ENCODE data around the gene CHCHD6. TPM values are rescaled to one million over a fixed set of nuclear protein-coding genes. Genes with fewer than 3 reads are reported as not detected.
A peak's percentile ranks its signal among the peaks of the same experiment; 100 is the strongest.

Gene CHCHD6, protein sequence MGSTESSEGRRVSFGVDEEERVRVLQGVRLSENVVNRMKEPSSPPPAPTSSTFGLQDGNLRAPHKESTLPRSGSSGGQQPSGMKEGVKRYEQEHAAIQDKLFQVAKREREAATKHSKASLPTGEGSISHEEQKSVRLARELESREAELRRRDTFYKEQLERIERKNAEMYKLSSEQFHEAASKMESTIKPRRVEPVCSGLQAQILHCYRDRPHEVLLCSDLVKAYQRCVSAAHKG
- total RNA-seq (2014; rRNA removed; shearing (Covaris generic)) = 35.8 and 49.4 TPM in 2 replicates

DNA sequence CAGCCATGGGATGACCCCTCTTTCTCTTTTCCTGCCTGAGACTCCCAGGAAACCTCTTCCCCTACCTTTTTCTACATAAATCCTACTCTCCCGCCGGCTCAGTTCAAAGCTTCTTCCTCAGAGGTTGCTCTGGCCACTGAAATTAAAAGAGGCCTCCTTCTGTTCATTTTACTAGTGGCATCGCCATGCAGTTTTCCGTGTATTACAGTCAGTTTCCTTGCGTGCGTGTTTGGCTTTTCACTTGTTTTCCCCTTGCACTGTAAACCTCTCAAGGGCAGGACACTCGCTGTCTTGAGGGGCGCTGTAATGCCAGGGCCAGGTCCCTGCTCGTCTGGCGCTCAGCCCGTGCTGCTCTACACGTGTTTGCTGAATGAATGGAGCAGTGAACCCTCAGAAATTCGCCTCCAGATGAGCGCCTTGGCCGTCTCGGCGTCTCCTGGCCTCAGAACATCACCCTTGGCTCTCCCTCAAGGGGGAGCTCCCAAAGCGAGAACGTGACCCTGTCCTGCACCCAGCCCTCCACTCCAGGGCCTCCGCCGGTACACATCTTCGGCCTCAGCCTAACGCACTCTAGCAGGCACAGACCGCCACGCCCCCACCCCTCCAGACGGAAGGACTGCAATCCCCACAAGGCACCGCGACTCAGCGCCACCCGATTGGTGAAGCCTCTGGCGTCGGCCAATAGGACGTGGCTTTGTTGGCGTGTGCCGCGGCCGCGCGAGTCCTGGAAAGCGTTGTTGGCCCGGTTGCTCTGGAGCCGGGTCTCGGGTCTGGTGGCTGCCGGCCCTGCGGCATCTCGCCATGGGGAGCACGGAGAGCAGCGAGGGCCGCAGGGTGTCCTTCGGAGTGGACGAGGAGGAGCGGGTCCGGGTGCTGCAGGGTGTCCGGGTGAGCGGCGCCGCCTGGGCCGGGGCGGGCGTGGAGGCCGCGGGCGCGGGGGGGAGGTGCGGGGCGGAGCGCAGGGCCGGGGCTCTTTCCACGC is at the start of gene CHCHD6:
Gene CHCHD6 (plus strand): TSS at position 729 of the 982 bp plus-strand sequence. CDS start 73 bp downstream, at position 802.
- DNase-seq (ENCODE audit: low spot score) = peak; percentile 95

DNA sequence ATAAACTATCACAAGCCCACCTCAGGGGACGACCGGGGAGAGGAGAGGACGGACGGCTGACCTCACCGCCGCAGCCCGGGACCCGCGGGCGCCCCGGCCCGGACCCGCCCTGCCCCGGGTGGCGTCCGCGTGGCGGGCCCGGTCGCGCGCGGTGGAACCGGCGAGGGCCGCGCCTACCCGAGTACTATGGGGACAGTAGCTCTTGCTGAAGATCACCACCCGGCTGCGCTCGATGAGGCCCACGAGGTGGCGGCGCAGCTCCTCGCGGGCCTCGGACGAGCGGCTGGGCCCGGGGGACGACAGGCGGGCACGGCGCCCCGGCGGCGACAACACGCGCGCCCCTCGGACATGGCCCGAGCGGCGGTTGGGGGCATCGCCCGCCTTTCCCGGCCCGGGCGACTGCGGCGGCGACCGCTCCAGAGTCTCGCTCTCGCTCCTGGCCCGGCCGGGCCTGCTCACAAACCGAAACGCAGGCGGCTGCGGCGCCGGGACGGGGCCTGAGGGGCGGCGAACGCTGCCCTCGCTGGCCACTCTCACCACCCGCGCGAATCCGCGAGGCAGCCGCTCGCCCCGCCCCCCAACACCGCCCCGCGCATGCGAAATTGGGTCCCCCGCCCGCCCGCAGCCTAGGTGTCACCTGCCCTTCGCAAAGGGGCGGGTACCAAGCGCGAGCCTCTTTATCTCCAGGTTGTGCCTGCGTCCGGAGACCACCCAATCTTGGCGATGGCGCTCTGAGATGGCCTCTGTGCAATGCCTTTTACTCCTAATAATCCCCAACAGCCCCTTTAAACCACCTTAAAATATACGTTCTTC is 49.3 kb upstream of the CHCHD6 start, which contains the start of gene TXNRD3:
Gene TXNRD3 (minus strand): TSS at position 554 of the 813 bp plus-strand sequence.
- peak; percentile 53 for DNase-seq (ENCODE audit: low spot score)

DNA sequence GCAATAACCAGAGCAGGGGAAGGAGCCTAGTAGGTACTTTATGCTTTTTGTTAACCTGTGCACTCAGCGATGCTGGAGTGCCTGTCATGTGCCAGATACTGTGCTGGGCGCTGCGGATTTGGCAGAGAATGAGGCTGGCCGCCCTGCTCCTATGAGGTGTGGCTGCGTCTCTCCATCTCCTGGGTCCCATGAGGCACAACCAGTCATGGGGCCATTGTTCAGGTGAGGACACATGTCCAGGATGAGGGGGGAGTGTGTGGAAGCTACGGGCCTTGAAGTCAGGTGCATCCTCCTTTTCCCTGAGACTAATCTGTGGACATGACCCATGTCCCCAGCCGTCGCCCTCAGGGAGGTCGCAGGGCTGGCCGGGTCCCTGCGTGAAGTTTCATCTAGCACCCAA is 48.2 kb upstream of the CHCHD6 start:
- no peak for DNase-seq (ENCODE audit: low spot score)

DNA sequence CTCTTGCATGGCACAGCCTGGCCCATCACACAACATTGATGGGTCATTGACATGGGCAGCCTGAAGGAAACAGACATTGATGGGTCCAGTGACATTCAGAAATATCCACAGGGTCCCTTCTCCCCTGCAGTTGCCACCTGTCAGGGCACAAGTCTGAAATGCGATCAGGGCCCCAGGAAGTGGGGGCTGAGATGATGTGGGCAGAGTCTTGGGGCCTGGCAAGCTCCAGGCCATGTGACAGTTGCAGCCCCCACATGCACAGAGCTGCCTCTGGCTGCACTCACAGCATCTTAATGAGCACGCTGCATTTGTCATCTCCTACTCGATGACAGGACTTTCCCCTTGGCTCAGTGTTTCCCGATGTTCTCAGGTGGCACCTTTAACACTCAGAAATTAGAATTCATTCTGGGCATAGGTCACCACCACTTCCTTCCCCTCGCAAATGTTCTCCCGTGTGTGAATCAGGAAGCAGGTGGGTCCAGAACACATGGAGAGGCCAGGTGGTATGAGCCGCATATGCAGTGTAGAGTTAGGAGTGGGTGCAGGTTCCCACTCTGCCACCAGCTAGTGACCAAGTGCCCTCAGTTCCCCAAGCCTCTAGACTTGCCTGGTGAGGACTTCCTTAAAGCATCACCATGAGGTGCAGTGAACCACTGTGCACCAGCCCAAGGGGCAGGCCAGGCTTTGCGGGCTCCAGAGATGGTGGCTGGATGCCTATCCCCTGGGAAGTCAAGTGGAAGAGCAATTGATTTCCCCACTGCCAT is 47.5 kb upstream of the CHCHD6 start:
- DNase-seq (ENCODE audit: low spot score) = no peak

DNA sequence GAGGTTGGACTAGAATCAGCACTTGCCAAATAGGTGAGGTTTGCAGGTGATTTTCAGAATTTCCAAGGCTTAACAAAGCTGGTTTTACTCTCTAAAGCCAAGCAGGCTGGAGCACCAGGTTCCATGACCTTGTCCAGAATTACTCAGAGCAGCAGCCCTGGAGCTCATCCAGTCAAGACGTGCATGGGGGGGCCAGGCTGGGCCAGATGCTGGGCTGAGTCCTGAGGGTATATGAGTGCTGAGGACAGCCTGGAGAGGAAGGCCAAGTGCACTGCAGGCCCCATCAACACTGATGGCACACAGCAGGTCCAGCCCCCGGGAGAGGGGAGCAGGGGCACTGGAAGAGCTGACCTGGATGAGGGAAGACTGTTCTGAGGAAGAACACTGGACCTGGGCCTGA is 46.1 kb upstream of the CHCHD6 start:
- DNase-seq (ENCODE audit: low spot score) = no peak

DNA sequence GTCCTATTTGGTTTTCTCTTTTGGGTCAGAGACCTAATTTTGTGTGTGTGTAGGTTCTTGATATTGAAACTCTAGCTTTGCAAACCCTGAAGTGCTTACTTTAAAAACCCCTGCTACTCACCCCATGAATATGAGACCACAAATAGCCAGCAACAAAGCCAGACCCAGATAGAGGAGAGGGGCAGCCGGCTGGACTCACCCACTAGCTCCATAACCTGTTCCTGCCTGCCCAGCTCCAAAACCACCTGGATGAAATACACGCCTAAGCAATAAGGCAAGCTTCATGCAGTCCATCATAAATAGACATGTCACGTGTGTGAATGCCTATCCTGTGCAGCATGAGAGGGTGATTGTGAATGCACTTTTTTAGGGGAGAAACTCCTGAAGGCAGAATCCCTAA is 45.5 kb upstream of the CHCHD6 start:
- no peak for DNase-seq (ENCODE audit: low spot score)

DNA sequence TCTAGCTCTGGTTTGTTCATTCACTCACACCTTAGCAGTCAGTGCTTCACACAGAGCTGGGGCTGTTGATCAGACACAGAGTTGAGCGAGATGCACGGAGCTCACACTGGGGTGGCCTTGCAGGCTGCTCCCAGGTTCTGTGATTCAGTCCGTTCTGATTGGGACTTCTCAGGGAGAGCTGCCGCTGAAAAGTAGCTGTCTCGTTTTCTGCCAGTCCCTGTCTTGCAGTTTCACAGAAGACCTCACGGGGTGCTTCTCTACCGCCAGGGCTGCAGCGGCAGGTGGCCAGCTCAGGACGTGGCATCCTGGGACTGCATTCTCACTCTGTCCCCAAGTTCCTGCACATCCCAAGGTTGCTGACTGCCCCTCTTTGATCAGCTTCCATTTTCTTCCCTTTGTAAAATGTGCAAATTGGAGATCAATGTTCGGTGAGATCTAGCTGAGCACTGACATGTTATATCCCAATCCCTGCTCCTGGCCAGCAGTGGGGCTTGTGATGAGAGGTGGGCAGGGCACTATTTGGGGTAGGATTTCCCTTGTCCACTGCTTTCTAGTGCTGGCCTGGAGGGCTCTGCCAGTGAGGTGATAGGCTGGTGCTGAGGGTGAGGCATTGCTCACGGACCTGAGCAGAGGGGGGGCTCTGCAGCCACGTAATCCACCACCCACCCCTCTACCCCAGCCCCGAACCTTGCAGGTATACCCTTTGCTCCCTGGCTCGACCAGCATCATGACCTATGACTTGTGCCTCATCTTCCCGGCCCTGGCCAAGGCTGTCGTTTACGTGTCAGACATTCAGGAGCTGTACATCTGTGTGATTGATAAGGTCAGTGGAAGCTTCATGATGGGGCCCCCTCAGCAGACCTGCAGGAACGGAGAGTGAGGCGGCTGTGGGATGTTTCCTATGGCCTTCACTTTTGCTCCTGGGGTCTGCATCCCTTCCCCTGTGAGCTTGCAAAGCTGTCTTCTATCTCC is 43.8 kb upstream of the CHCHD6 start:
- DNase-seq (ENCODE audit: low spot score) = no peak

DNA sequence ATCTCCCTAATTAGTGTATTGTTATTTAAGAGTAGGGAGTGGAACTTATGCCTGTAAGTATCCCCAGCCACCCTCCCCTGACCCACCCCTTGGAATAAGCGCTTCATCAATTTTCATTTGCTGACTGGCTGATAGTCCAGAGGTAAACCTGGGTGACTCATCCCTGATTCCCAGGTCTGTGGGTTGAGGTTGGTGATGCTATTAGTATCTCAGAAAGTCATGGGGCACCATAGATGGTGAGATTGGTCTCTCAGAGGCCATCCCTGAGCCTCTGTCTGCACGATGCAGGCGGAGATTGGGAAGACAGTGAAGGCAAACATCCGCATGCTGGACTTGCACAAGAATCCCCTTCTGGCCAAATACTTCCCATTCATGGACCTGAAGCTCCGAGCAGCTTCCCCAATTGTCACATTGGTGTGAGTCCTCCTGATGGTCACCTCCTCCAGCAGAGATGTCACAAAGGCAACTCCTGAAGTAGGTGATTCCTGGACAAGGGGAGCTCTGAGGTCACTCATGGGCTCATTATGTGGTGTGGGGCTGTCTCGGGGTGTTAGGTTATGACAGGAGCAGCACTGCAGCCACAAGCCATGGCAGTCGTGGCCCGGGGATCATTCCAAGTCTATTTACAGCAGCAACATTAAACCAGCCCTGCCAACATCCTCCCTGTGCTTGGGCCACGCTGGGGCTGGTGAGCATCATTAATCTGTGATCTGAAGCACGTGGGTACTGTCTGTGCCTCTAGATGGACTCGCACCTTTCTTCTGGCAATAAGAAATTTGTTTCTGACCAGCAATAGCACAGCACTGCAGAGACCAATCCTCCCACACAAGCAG is 42.3 kb upstream of the CHCHD6 start:
- no peak for DNase-seq (ENCODE audit: low spot score)

DNA sequence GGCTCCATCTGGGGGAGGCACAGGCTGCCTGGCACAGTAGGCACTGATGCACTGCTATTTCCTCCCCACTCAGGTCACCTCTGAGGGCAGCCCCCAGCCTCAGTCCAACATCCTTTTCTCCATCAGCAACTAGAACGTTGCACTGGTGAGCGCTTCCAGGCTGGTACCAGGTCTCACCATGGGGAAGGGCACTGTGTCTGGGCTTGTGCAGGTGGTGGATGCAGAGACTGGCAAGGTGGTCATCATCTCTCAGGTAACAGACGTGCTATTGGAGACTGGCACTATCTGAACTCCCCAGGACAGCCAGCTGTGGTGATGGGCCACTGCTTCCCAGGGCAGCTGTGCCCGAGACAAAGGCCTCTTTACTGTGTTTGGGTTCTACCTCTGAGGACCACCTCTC is 40.8 kb upstream of the CHCHD6 start:
- no peak for DNase-seq (ENCODE audit: low spot score)

DNA sequence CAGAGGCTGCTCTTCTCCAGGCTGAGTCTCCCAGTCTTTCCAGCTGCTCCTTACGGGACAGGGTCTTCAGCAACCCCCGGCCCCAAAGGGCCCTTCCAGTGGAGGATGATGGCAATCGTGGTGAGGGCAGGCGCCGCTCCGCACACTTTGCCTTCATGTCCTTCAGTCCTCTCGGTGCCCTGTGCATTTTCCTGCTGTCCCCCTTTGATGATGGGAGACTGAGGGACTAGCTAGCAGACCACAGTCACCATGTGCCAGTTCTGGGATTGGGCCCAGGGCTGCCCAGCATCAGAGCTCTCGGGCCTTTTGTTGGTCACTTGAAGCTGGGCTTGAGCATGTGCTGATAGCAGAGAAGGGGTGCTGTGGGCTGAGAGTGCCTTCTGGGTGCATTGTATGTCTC is 40.3 kb upstream of the CHCHD6 start:
- DNase-seq (ENCODE audit: low spot score) = no peak

DNA sequence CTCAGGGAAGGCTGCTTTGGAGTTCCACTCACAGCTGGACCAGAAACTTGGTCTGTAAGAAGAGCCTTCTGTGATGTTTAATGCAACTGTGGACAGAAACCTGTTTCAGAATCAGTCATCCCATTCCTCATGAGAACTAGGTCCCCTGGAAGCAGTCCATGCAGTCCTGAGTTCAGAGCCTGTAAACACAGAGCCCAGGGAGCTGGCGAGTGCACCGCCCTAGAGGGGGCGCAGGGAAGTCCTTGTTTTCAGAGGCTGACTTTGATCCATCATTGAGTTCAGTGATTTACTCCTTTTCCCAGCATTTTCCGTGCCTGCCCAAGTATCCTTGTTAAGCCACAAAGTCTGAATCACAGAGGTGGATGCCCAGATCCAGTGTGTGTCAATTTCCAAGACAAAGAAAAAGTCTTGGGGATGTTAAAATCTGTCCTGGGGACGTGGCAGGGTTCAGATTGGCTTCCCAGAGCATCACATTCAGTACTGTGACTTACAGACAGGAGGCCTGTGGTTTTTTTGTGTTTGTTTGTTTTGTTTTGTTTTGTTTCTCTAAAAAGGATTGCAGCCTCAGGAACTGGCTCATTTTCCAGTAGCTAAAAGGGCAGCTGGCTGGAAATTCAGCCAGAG is 39.3 kb upstream of the CHCHD6 start:
- DNase-seq (ENCODE audit: low spot score) = no peak

DNA sequence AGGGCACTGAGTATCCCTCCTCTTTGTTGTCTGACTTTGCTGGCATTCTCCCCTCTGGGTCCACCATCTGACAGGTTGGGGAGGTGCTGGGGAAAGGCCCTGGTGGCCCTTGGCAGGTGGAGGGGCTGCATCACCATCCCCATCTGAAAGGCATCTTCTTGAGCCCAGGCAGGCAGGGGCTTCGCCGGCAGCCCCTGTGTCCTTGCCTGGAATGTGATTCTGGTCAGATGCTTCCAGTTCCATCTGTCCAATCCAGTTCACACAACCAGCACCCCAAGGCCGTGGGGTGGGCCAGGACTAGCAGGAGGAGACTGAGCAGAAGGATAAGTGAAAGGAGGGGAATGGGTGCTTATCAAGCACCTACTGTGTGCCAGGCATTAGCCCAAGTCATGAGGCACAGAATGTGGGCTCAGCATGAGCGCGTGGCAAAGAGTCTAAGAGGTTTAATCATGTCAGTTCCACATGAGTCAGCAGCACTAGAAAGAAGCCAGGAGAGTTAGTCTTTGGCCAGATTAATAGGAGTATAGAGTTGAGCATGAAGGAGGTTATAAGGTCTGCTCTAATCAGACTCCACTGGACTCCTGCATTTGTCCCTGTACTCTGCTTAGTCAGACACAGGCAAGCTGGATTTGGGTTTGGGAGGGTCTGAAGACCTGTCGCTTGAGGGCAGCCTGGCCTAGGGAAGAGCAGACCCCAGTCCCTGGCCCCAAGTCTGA is 38.7 kb upstream of the CHCHD6 start:
- DNase-seq (ENCODE audit: low spot score) = no peak

DNA sequence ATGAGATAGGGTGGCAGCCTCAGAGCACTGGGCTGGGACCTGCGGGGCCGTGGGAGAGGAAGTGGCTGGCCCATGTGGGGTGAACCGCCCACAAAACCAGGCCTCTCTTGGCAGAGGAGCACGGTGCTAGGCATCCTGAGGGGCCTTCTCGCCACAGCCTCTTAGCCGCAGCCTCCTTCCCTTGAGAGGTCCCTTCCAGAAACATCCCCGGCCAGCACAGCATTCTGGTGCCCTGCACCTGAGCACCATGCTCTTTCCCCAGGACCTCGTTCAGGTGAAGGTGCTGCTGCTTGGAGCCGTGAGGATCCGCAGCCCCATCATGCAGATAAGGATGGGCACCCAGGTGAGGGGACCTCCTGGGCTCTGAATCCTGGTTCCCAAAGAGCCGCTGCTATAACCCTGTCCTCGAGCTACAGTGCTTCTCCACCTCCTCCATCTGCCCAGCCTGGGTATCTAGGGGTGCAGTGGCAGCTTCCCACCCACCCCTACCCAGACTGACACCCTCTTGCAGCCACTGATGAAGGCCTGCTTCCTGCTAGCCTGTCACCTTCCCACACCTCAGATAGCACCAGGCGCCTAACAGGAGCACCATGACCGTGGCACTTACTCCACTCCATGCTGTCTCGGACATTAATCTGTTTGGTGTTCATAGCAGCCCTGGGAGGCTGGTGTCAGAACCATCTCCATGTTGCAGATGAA is 37.9 kb upstream of the CHCHD6 start:
- DNase-seq (ENCODE audit: low spot score) = no peak

DNA sequence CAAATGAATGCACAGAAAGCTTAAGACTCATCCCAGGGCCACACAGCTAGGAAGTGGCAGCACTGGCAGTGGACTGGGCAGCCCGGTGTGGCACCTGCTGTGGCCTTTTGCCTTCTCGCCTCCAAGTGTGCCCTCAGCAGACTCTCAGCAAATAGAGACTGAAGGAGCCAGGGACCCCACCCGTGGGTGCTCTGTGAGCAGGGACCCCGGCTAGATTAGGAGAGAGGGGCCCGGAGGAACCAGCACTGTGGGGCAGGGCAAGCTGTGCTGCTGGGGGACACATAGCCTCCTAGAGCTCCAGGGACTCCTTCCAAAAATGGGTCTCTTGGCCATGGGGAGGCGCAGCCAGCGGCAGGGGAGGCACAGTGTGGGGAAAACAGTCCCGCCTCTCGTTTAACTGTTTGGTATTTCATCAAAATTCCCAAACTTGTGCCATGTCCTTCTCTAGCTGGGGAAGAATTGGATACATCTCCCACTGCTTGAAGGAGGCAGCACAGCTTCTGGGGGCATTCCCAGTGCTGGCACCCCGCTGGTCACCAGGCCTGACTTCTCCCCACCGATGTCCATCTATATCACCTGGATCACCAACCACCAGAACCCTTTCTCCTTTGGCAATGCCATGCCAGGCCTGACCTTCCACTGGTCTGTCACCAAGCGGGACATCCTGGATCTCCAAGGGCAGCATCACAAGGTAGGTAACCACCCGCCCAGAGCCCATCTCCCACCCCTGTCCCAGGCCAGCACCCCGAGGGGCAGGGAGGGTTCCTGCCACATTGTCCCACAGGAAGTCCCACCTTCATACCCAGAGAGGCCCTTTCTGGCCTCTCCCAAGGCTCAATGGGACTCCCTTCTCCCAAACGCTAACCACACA is 37.1 kb upstream of the CHCHD6 start:
- no peak for DNase-seq (ENCODE audit: low spot score)

DNA sequence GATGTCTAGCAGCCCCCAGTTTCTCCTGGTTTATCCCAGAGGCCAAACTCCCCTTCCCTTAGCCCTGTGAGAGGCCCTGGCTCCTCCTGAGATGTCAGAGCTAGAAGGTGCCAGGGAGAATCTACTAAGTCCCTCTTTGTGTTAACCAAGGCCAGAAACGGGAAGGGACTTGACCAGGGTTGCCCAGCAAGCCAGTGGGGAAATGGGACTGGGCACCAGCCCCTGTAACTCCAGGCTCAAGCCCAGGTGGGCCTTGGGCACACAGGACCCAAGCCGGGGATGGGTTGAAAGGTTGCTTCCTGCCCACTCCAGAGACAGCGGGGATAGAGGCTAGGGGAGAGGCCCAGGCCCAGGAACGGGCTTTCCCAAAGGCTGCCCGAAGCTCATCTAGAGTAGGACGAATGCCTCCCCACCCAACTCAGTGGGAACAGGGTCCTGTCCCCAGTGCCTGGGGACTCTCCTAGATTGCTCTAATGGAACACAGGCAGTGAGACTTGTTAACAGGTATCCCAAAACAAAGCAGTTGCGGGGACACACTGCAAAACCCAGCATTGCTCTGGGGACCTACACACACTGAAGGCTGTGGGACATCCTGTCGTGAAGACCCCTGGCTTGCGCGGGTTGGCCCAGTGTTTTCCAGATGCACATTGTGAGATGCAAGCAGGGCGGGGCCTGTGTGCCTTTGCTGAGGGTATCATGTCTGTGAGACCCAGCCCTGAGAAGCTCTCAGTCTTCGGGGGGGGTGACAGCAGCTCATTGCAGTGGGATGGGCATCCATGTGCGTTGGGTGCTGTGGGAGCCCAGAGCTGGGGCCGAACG is 36.2 kb upstream of the CHCHD6 start:
- no peak for DNase-seq (ENCODE audit: low spot score)
